Activated CD4-positive, CD25-positive, alpha-beta regulatory T cell (primary cell): Measurements from ENCODE around the gene UBE2I.

Experiments
- DNase-seq, 4 experiments: peaks; one replicate each; lab custom pipeline; 2025; lab: John Stamatoyannopoulos, UW

The UBE2I gene

DNA sequence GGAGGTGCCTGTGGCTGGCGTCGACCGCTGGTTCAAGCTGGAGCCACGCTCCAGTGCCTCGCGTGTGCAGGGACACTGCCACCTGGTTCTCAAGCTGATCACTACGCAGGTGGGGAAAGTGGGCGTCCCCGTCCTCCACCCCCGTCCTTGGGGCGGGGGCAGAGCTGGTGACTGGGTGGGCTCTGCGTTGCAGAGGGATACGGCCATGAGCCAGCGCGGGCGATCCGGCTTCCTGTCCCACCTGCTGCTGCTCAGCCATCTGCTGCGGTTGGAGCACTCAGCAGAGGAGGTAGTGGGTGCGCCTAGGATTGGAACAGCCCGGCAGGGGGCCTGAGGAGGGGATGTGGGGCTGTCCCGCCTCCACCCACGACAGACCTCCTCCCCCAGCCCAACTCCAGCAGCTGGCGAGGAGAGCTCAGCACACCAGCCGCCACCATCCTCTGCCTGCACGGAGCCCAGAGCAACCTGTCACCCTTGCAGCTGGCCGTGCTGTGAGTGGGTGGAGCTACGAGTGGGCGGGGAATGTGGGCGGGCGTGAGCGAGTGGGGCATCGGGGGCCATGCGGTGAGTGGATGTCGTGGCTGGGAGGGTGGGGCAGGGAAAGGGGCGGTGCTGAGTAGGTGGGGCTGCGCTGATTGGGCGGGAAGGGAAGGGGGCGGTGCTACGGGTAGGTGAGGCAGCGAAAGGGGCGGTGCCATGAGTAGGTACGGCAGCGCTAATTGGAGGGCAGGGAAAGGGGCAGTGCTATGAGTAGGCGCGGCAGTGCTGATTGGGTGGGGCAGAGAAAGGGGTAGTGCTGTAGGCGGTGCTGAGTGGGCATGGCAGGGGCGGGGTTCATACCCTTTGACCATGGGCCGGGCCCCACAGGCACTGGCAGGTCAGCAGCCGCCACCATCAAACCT, 33.3 kb downstream of the UBE2I start:
- DNase-seq, result peak; percentile 84 to 88 (median 85)

GRCh38 chr16:1343428-1344242, 34.2 kb downstream of the UBE2I start:
- DNase-seq, result no peak

DNA sequence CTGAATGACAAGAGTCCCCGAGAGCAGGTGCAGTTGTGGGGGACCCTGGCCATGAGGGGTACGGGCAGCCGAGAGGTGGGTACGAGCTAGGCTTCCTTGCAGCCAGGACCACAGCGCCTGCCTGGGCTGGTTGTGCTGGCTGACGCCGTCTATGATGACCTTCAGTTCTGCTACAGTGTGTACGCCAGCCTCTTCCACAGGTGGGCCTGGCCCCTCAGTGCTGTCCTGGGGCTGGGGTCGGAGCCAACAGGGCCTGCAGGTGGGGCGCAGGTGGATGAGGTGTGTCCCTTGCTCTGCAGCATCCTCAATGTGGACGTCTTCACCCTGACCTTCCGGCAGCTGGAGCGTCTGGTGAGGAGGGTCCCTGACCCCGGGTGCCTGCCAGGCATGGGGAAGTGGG, 35.1 kb downstream of the UBE2I start:
- no peak for DNase-seq

- DNase-seq, result no peak
Observed at GRCh38 chr16:1345087-1345486, 35.7 kb downstream of the UBE2I start.

GRCh38 chr16:1345651-1346421, 36.4 kb downstream of the UBE2I start:
- DNase-seq, result no peak

DNA sequence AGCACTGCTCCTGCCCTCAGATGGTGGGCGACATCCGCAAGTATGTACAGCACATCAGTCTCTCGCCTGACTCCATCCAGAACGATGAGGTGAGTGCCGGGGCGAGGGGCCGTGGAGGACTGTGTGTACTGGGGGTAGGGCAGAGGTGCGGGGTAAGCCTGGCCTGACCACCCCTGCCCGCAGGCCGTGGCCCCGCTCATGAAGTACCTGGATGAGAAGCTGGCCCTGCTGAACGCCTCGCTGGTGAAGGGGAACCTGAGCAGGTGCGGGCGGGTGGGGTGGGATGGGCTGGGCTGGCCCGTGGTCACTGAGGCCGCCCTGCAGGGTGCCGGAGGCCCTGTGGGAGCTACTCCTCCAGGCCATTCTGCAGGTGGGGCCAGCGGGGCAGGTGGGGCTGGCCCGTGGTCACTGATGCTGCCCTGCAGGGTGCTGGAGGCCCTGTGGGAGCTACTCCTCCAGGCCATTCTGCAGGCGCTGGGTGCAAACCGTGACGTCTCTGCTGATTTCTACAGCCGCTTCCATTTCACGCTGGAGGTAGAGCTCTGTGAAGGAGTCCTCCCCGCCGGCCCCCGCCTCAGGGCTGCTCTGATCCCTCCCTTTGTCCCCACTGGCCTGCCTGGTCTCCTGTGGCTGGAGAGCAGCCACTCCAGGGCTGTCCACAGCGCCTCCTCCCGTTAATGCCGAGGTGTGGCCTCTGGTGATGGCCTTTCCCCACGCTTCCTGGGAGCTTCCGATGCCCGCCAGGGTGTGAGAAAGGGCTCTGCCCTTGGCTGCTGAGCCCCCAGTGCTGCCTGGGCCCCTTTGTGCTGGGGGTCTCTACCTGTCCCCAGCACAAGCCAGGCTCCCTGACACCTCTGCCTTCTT, 37.2 kb downstream of the UBE2I start:
- no peak for DNase-seq

- no peak for DNase-seq
Observed at GRCh38 chr16:1347286-1347855, 37.9 kb downstream of the UBE2I start.

DNA sequence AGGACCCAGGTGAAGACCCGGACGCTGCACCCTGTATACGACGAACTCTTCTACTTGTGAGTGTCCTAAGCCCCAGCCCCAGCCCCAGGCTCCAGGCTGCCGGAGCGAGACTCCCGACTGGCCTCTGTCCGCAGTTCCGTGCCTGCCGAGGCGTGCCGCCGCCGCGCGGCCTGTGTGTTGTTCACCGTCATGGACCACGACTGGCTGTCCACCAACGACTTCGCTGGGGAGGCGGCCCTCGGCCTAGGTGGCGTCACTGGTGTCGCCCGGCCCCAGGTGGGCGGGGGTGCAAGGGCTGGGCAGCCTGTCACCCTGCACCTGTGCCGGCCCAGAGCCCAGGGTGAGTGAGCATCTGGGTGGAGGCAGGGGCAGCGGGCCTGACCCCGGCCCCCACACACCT, 38.5 kb downstream of the UBE2I start:
- DNase-seq, result no peak

- no peak for DNase-seq
Observed at GRCh38 chr16:1348441-1348840, 39.0 kb downstream of the UBE2I start.

GRCh38 chr16:1348926-1349325, 39.5 kb downstream of the UBE2I start:
- no peak for DNase-seq

DNA sequence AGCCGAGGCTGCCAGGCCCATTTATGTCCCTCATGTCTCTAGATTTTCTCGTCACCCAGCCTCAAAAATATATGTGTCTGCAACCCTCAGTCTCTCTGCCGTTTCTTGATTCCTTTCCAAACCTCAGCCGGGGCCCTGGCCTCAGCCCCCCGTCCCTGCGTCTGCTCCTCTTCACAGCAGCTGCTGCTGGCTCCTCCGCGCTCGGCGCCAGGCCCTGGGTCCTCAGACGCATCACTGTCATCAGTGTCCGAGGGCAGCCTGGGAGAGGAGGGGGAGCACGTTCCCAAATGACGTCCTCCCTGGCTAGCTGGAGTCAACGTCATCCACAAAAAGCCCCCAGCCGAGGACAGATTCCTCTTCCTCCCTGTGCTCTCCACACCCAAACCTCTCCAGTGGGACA, 39.9 kb downstream of the UBE2I start:
- DNase-seq, result no peak

- DNase-seq, result no peak
Observed at GRCh38 chr16:1349951-1350350, 40.5 kb downstream of the UBE2I start.

GRCh38 chr16:1350691-1351090, 41.3 kb downstream of the UBE2I start:
- DNase-seq, result no peak

DNA sequence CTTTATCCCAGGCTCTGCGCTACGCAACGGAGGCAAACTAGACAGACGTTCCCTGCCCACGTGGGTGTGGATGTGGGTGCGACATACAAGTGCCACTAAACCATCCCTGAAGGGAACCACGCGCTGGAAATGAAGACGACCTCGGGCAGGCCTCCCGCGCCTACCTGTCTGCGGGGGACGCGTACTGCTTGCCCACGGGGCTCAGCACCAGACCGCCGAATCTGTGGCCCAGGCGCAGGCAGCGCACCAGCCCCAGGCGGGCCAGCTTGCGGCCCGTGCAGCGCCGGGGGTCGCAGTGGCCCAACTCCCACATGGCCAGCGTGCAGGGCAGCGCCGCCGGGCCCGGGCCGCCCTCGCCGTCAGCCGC, 41.8 kb downstream of the UBE2I start:
- no peak for DNase-seq

- peak; percentile 65 to 79 (median 68) for DNase-seq
Observed at GRCh38 chr16:1351582-1352362, 42.3 kb downstream of the UBE2I start, which contains the start of the genes GNPTG and TSR3. GNPTG (plus strand) TSS chr16:1351931; CDS start chr16:1351966, 35 bp downstream. TSR3 (minus strand) TSS chr16:1351878; CDS start chr16:1351804, 74 bp downstream.

DNA sequence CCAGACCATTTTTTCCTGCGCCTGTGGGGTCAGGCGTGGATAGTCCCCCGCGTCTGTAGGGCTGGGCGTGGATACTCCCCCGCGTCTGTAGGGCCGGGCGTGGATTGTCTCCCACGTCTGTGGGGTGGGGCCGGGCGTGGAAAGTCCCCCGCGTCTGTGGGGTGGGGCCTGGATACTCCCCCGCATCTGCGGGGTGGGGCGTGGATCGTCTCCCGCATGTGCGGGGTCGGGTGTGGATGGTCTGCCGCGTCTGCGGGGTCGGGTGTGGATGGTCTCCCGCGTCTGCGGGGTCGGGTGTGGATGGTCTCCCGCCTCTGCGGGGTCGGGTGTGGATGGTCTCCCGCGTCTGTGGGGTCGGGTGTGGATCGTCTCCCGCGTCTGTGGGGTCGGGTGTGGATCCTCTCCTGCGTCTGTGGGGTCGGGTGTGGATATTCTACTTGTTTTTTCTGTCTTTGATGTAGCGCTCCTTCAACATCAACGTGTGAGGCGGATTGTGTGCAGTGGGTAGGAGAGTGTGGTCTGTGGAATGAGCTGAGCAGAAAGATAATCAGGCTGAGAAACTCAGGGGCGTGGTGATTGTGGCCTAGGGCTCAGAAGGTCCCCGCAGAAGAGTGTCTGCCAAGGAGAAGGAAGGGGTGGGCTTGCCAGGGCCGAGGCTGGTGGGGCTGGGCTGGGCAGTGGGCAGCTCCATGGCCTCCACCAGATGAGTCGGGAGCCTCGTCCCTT, 45.5 kb downstream of the UBE2I start:
- DNase-seq, result no peak

GRCh38 chr16:1355591-1355990, 46.2 kb downstream of the UBE2I start:
- DNase-seq, result no peak

GRCh38 chr16:1356061-1356900, 46.8 kb downstream of the UBE2I start:
- DNase-seq, result no peak
